Measurements from ENCODE around the gene IQCE. TPM values are rescaled to one million over a fixed set of nuclear protein-coding genes. Genes with fewer than 3 reads are reported as not detected.
A peak's percentile ranks its signal among the peaks of the same experiment; 100 is the strongest.
"Not testable (repeated sequence)": the region's sequence is repeated elsewhere in the genome, so short reads cannot be mapped to it uniquely, and the experiment has no call there.

The IQCE gene
- total RNA-seq, 3 donors from 2014 or later (not counting 1 experiment from before 2014, with no cell fraction given) = 9.6 to 13.5 (median 11.3) TPM

DNA sequence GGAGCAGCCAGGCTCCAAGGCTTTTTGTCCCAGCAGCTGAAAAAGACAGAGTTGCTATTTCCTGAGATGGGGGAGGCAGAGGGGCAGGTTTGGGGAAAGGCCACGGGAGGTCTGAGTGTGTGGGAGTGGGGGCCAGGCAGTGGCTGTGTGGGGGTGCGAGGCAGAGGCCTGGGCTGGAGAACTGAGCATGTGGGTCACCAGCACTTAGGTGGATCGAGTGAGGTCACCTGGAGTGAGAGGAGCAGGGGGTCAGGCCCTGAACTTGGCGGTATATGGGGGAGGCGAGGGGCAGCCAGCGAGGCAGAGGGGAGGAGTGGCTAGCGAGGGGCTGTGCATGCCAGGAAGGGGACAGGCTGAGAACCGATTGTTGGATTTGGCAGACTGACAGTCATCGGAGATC lies 28.4 kb downstream of the IQCE start:
- Histone ChIP-seq H3K9me3 (ENCODE audit: control insufficient read depth, insufficient read depth, low read length) (no peaks in the 10 kb centered on the region), H3K4me1 (ENCODE audit: control insufficient read depth, insufficient read depth, low read length) (no peaks in the 10 kb centered on the region), H3K36me3 (ENCODE audit: control insufficient read depth, insufficient read depth, low read length) (no peaks in the 10 kb centered on the region), H3K27me3 (ENCODE audit: control insufficient read depth, insufficient read depth, low read length) (no peaks in the 10 kb centered on the region), H3K4me3 (ENCODE audit: low read length) (no peak overlapping the region), H3K27ac (ENCODE audit: low read length) (no peak overlapping the region)
- 97% methylated on average over 9 of the region's 9 CpGs for WGBS (ENCODE audit: insufficient coverage)
- DNase-seq = no peak
- no peaks in the 10 kb centered on the region for H3K36me3 Mint-ChIP-seq
- TF ChIP-seq, protein P1, sequence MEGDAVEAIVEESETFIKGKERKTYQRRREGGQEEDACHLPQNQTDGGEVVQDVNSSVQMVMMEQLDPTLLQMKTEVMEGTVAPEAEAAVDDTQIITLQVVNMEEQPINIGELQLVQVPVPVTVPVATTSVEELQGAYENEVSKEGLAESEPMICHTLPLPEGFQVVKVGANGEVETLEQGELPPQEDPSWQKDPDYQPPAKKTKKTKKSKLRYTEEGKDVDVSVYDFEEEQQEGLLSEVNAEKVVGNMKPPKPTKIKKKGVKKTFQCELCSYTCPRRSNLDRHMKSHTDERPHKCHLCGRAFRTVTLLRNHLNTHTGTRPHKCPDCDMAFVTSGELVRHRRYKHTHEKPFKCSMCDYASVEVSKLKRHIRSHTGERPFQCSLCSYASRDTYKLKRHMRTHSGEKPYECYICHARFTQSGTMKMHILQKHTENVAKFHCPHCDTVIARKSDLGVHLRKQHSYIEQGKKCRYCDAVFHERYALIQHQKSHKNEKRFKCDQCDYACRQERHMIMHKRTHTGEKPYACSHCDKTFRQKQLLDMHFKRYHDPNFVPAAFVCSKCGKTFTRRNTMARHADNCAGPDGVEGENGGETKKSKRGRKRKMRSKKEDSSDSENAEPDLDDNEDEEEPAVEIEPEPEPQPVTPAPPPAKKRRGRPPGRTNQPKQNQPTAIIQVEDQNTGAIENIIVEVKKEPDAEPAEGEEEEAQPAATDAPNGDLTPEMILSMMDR (IDR thresholded peaks at IDR 0.05) = no peak
- H3K9me3 Mint-ChIP-seq = no peaks in the 10 kb centered on the region
- H3K27me3 Mint-ChIP-seq (ENCODE audit: low read depth in 2 of 2) = no peaks in the 10 kb centered on the region
- peaks cover 0 to 4% of the 10 kb centered on the region in 2 donors for H3K4me1 Mint-ChIP-seq
- ATAC-seq = peak in 1 of 3 donors; percentile 36
- H3K4me3 Mint-ChIP-seq = no peak overlapping the region
- intact Hi-C loops (cut with micrococcal nuclease) = no loop called here
- no peak overlapping the region for H3K27ac Mint-ChIP-seq

DNA sequence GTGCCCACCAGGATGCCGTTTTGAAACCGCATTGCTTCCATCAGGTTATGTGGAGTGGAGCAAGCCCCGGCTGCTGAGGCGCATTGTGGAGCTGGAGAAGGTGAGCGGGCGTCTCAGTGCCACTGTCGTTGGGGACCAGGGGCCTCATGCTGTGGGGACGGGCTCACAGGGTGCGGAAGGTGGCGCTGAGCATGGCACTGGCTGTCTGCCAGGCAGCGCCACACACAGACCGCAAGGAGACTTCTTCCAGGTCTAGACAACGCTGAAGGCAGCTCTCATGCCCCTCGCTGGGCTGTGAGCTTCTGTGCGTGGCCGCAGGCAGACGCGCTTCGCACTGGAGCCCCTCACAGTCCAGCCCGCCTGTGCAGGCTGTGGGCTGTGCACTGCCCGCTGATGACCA lies 29.0 kb downstream of the IQCE start:
- H3K9me3 ChIP-seq (ENCODE audit: control insufficient read depth, insufficient read depth, low read length) = no peaks in the 10 kb centered on the region
- Mint-ChIP-seq H3K27ac (no peak overlapping the region), H3K4me3 (no peak overlapping the region), H3K36me3 (no peaks in the 10 kb centered on the region), H3K9me3 (no peaks in the 10 kb centered on the region), H3K4me1 (peaks cover 0 to 4% of the 10 kb centered on the region in 2 donors), H3K27me3 (ENCODE audit: low read depth in 2 of 2) (no peaks in the 10 kb centered on the region)
- 95% methylated on average over 21 of the region's 21 CpGs for WGBS (ENCODE audit: insufficient coverage)
- no peak overlapping the region for H3K27ac ChIP-seq (ENCODE audit: low read length)
- ATAC-seq (no peak), DNase-seq (no peak)
- no peaks in the 10 kb centered on the region for H3K27me3 ChIP-seq (ENCODE audit: control insufficient read depth, insufficient read depth, low read length)
- H3K4me3 ChIP-seq (ENCODE audit: low read length) = no peak overlapping the region
- H3K36me3 ChIP-seq (ENCODE audit: control insufficient read depth, insufficient read depth, low read length) = no peaks in the 10 kb centered on the region
- TF ChIP-seq, protein P1 (IDR thresholded peaks at IDR 0.05) = no peak
- intact Hi-C loops (cut with micrococcal nuclease) = no loop called here
- H3K4me1 ChIP-seq (ENCODE audit: control insufficient read depth, insufficient read depth, low read length) = no peaks in the 10 kb centered on the region

DNA sequence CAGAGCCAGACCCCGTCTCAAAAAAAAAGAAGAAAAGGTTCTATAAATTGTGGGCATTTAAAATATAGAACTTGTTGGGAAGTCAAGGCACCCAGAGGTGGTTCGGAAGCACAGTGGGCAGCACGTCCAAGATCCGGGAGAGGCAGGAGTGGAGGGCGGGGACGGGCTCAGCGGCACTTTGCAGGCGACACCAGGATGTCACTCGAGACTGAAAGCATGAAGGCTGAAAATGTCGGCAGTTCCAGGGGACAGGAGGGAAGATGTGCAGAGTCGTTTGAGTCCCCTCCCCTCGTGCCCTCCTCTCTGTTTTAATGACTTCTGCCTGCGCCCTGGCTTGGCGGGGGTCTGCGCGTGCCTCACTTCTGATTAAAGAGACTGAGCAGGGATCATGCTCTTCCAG lies 30.6 kb downstream of the IQCE start:
- Mint-ChIP-seq H3K27me3 (ENCODE audit: low read depth in 2 of 2) (no peaks in the 10 kb centered on the region), H3K36me3 (no peaks in the 10 kb centered on the region), H3K9me3 (no peaks in the 10 kb centered on the region), H3K4me1 (no peaks in the 10 kb centered on the region), H3K27ac (no peak overlapping the region), H3K4me3 (no peak overlapping the region)
- Histone ChIP-seq H3K27ac (ENCODE audit: low read length) (no peak overlapping the region), H3K9me3 (ENCODE audit: control insufficient read depth, insufficient read depth, low read length) (no peaks in the 10 kb centered on the region), H3K4me3 (ENCODE audit: low read length) (no peak overlapping the region), H3K4me1 (ENCODE audit: control insufficient read depth, insufficient read depth, low read length) (no peaks in the 10 kb centered on the region), H3K36me3 (ENCODE audit: control insufficient read depth, insufficient read depth, low read length) (no peaks in the 10 kb centered on the region), H3K27me3 (ENCODE audit: control insufficient read depth, insufficient read depth, low read length) (no peaks in the 10 kb centered on the region)
- TF ChIP-seq, protein P1 (IDR thresholded peaks at IDR 0.05) = no peak
- no peak for ATAC-seq
- intact Hi-C loops (cut with micrococcal nuclease) = no loop called here
- WGBS (ENCODE audit: insufficient coverage) = 97% methylated on average over 16 of the region's 16 CpGs
- no peak for DNase-seq

DNA sequence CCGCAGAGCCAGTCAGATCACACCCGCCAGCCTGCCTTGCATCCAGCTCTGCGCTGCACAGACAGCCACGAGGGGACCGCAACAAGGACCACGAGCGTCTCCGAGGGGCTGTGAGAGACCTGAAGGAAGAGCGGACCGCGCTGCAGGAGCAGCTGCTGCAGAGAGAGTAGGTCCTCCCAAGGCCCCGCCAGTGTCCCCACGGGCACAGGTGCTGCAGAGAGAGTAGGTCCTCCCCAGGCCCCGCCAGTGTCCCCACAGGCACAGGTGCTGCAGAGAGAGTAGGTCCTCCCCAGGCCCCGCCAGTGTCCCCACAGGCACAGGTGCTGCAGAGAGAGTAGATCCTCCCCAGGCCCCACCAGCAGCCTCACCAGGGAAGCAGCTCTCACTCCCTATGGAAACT lies 31.2 kb downstream of the IQCE start:
- H3K9me3 Mint-ChIP-seq; H3K27ac Mint-ChIP-seq; H3K4me3 ChIP-seq (ENCODE audit: low read length); H3K9me3 ChIP-seq (ENCODE audit: control insufficient read depth, insufficient read depth, low read length); H3K4me1 ChIP-seq (ENCODE audit: control insufficient read depth, insufficient read depth, low read length); H3K36me3 ChIP-seq (ENCODE audit: control insufficient read depth, insufficient read depth, low read length); H3K27me3 ChIP-seq (ENCODE audit: control insufficient read depth, insufficient read depth, low read length); DNase-seq; H3K4me1 Mint-ChIP-seq; H3K4me3 Mint-ChIP-seq; ATAC-seq; H3K36me3 Mint-ChIP-seq; intact Hi-C loops (cut with micrococcal nuclease); H3K27ac ChIP-seq (ENCODE audit: low read length); H3K27me3 Mint-ChIP-seq (ENCODE audit: low read depth in 2 of 2): not testable (repeated sequence)
- WGBS (ENCODE audit: insufficient coverage) = 92% methylated on average over 15 of the region's 15 CpGs

All from natural killer cell (primary cell).